SHP77 treated with DMSO at 0.1 percent for 48 hours (cell line): Measurements from ENCODE around the gene DSCAM.
"Not testable (repeated sequence)": the region's sequence is repeated elsewhere in the genome, so short reads cannot be mapped to it uniquely, and the experiment has no call there.

Experiments
- DNase-seq: peaks from one replicate; lab custom pipeline; 2025; lab: John Stamatoyannopoulos, UW

Gene DSCAM

GRCh38 chr21:40379881-40380810 is 466.8 kb downstream of the DSCAM start:
- DNase-seq = no peak

- no peak for DNase-seq
Observed at GRCh38 chr21:40377135-40377534, 469.8 kb downstream of the DSCAM start.

- DNase-seq = no peak
Observed at GRCh38 chr21:40373761-40374160, 473.2 kb downstream of the DSCAM start.

- DNase-seq = no peak
Observed at GRCh38 chr21:40372506-40372905, 474.5 kb downstream of the DSCAM start.

- DNase-seq = no peak
Observed at GRCh38 chr21:40371329-40371728, 475.6 kb downstream of the DSCAM start.

GRCh38 chr21:40356644-40357043 is 490.3 kb downstream of the DSCAM start:
- no peak for DNase-seq

GRCh38 chr21:40355076-40355475 is 491.9 kb downstream of the DSCAM start:
- DNase-seq = no peak

- DNase-seq = no peak
Observed at GRCh38 chr21:40351006-40351405, 496.0 kb downstream of the DSCAM start.

GRCh38 chr21:40349591-40349990 is 497.4 kb downstream of the DSCAM start:
- no peak for DNase-seq

GRCh38 chr21:40345711-40346321 is 501.1 kb downstream of the DSCAM start:
- no peak for DNase-seq

- DNase-seq = no peak
Observed at GRCh38 chr21:40340357-40340756, 506.6 kb downstream of the DSCAM start.

- DNase-seq = no peak
Observed at GRCh38 chr21:40339050-40339449, 507.9 kb downstream of the DSCAM start.

- no peak for DNase-seq
Observed at GRCh38 chr21:40337981-40338380, 509.0 kb downstream of the DSCAM start.

- DNase-seq = no peak
Observed at GRCh38 chr21:40335704-40336103, 511.3 kb downstream of the DSCAM start.

GRCh38 chr21:40334159-40334558 is 512.8 kb downstream of the DSCAM start:
- DNase-seq = no peak

- DNase-seq = no peak
Observed at GRCh38 chr21:40333731-40334130, 513.2 kb downstream of the DSCAM start.

- DNase-seq = no peak
Observed at GRCh38 chr21:40331804-40332203, 515.2 kb downstream of the DSCAM start.

GRCh38 chr21:40331172-40331571 is 515.8 kb downstream of the DSCAM start:
- DNase-seq = no peak

- DNase-seq = no peak
Observed at GRCh38 chr21:40324389-40324788, 522.6 kb downstream of the DSCAM start.

- not testable (repeated sequence) for DNase-seq
Observed at GRCh38 chr21:40320718-40321117, 526.2 kb downstream of the DSCAM start.

- no peak for DNase-seq
Observed at GRCh38 chr21:40318371-40318770, 528.6 kb downstream of the DSCAM start.

GRCh38 chr21:40316104-40316503 is 530.9 kb downstream of the DSCAM start:
- DNase-seq = no peak

GRCh38 chr21:40315626-40316025 is 531.3 kb downstream of the DSCAM start:
- DNase-seq = no peak
